ENCODE measurements around the gene COX8A. TPM values are rescaled to one million over a fixed set of nuclear protein-coding genes. Genes with fewer than 3 reads are reported as not detected.

The COX8A gene
- total and polyA plus RNA-seq, 2 of the 13 experiments (the other 11 are each of a cell fraction or from before 2014, with no cell fraction given) = 202 to 406 TPM

- peak; percentile 83; the same call in 1 of the 2 replicates for TF ChIP-seq ZNF430 (CRISPR knock-in tag; IDR thresholded peaks at IDR 0.05)
- TF ChIP-seq ZBTB26 (CRISPR knock-in tag; IDR thresholded peaks at IDR 0.05; ENCODE audit: borderline replicate concordance) = peak; percentile 70
- peak; percentile 97 for TF ChIP-seq FOXM1 (CRISPR knock-in tag; IDR thresholded peaks at IDR 0.05)
- TF ChIP-seq NR2F6 (IDR thresholded peaks at IDR 0.05) = peak; percentile 40; the same call in 1 of the 2 replicates
- peak; percentile 51 for TF ChIP-seq NR2F6 (CRISPR knock-in tag; IDR thresholded peaks at IDR 0.05)
- peak; percentile 89 for TF ChIP-seq THAP9 (CRISPR knock-in tag; IDR thresholded peaks at IDR 0.05; ENCODE audit: borderline replicate concordance)
- no peak; the same call in 1 of the 2 replicates for TF ChIP-seq ZSCAN31 (CRISPR knock-in tag; IDR thresholded peaks at IDR 0.05; ENCODE audit: low read depth)
- TF ChIP-seq KLF6 (CRISPR knock-in tag; IDR thresholded peaks at IDR 0.05) = peak; percentile 62; the same call in 1 of the 2 replicates
- peak; percentile 83; the same call in 1 of the 2 replicates for TF ChIP-seq BRD4 (CRISPR knock-in tag; IDR thresholded peaks at IDR 0.05)
- TF ChIP-seq PAXIP1 (CRISPR knock-in tag; conservative IDR thresholded peaks at IDR 0.05) = peak; percentile 43; the same call in 1 of the 2 replicates
- 0 out of 2 replicates have a peak, but pooled peaks have one; percentile 73 for TF ChIP-seq ZNF10 (CRISPR knock-in tag; IDR thresholded peaks at IDR 0.05; ENCODE audit: borderline replicate concordance, low read depth)
- TF ChIP-seq KAT7 (CRISPR knock-in tag; IDR thresholded peaks at IDR 0.05; ENCODE audit: borderline replicate concordance) = peak; percentile 79; the same call in 1 of the 2 replicates
- no peak; the same call in 1 of the 2 replicates for TF ChIP-seq ZNF776 (CRISPR knock-in tag; IDR thresholded peaks at IDR 0.05)
- no peak for TF ChIP-seq RNF219 (CRISPR knock-in tag; IDR thresholded peaks at IDR 0.05)
- peak; percentile 90 for TF ChIP-seq SPEN (CRISPR knock-in tag; IDR thresholded peaks at IDR 0.05; ENCODE audit: low read depth)
- TF ChIP-seq ERF (CRISPR knock-in tag; IDR thresholded peaks at IDR 0.05) = peak; percentile 57; the same call in 1 of the 2 replicates
- TF ChIP-seq HMG20A (CRISPR knock-in tag; IDR thresholded peaks at IDR 0.05; ENCODE audit: borderline replicate concordance) = no peak
These were observed at the start of gene COX8A (continued) for GRCh38 chr11:63974259-63975143.

Data from HepG2 (cell line).